Suppressor macrophage treated with lipopolysaccharide for 4 hours (primary cell): ENCODE data around the gene TBC1D7.

Source experiments
- DNase-seq: peaks from one replicate; pipeline ENCODE4 v3.0.0-alpha.2; 2020

TBC1D7 gene

DNA sequence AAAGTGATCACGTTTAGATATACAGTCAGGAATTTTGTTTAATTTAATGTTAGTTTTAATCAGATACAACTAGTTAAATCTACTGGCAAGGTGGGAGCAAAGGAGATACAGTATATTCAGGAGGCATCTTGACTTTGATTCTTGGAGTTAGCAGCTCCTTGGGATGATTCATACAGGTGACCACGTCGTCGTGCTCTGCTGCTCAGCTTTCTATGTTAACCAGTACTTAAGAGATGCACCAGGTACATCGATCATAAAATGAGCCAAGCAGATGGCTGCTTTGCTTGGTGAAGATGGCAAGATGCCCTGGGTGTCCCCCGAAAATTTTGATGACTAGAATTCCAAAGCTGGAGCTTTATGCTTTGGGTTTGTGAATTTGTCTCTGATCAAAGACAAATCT is 64.7 kb downstream of the TBC1D7 start:
- DNase-seq, result no peak

DNA sequence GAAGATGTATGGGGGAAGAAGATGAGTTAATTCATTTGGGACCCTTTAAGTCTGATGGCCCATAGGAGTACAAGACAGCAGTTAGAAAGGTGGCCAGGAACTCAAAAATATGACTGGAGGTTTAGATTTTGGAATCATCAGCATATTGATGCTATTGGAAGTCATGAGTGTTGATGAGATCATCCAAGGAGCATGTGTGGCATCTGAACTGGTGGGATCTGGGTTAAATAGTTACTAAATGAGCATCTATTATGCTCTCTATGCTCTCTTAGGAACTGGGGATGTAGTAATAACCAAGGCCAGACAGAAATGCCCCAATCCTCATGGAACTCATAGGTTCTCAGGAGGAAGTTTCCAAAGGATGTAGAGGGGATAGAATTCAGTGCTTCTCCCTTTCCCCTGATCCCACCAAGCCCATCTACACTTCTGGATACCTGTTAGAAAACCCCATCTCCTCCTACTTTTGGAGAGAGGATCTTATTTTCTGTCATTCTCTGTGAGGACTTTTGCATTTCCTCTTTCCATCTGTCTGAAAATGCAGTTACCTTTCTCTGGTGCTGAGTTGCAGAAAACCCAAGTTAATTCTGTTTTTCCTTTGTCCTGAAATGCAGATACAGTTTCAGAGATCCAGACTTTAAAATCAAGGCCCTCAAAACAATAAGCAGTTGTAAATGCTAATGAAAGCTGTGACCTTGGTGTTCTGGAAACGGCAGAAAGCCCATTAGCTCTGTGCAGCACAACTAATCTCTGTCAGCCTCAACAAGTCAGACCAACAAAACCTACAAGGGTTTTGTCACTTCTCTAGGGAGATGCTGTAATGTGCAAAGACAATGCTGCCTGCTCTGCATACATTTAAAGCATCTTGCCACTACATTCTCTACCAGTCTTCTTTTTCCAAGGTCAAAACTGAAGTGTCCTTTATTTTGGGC is 65.8 kb downstream of the TBC1D7 start:
- no peak for DNase-seq

DNA sequence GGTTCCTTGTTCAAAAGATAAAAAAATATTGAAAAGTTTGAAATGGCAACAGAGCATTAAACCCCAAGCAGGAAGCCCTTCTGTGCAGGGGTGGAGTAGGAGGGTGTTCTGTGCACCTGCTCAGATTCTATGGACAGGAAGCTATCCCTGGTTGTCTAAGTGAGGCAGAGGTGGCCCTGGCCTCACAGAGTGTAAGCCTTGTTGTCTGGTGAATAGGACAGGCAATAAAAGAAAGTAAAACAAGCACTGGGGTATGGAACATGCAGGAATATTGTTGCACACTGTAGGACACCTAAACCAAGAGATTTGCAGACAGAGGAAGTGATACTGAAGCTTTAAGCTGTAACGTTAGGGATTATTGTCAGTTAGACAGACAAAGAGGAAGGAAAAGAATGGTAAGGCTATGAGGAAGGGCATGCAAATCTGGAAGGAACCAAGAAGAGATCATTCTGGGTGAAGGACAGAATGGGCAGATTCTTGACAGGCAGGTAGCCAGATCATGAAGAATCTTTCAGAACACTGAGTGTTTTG is 66.8 kb downstream of the TBC1D7 start:
- DNase-seq, result peak; percentile 72

DNA sequence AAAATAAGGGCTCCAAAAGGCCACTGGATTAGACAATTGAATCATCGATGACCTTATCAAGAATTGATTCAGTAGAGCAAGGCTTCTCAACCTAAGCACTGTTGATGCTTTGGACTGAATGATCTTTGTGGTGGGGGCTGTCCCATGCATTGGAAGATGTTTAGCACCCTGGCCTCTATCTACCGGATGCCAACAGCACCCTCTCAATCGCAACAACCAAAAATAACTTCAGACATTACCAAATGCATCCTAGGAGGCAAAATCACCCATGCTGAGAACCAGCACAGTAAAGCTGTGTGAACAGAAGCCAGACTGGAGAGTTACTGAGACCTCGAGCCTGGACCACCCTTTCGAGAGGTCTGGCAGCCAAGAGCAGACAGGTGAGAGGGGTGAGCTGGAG is 67.5 kb downstream of the TBC1D7 start:
- no peak for DNase-seq

DNA sequence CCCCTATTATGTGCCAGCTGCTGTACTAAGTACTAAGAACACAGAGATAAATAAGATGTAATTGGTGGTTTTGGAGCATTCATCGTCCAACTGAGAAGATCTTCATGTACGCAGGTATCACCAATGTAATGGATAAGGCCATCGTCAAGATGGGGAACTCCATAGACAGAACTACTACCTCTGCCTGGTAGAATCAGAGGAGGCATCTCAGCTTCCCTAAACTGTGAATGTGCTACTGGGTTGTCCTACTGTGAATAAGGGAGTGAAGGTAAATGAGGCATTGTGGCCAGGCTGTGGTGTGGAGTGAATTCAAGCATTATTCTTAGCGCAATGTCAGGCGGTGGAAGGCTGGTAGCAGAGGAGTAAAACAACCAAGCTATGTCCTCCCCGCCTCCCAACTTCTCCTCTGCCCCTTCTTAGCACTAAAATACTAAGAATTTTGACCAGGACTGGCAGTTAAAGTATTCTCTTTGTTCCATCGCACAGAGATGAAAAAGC is 68.2 kb downstream of the TBC1D7 start:
- no peak for DNase-seq

DNA sequence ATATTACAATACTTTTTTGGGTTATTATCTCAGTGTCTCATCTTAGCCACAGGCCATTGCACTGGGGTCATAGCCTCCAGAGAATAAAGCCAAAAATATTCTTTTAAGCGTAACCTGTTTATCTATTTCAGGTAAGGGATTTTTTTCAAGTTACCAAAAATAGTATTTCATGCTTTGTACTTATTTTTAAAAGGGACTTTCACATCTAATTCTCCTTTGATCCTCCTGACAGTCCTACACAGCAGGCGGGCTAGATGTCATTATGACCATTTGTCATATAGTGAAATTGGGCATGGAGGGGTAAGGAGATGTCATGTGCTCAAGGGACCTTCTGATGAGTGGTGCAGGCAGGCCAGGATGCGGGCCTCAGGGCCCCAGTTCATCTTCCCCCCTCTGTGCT is 68.9 kb downstream of the TBC1D7 start:
- DNase-seq, result no peak

DNA sequence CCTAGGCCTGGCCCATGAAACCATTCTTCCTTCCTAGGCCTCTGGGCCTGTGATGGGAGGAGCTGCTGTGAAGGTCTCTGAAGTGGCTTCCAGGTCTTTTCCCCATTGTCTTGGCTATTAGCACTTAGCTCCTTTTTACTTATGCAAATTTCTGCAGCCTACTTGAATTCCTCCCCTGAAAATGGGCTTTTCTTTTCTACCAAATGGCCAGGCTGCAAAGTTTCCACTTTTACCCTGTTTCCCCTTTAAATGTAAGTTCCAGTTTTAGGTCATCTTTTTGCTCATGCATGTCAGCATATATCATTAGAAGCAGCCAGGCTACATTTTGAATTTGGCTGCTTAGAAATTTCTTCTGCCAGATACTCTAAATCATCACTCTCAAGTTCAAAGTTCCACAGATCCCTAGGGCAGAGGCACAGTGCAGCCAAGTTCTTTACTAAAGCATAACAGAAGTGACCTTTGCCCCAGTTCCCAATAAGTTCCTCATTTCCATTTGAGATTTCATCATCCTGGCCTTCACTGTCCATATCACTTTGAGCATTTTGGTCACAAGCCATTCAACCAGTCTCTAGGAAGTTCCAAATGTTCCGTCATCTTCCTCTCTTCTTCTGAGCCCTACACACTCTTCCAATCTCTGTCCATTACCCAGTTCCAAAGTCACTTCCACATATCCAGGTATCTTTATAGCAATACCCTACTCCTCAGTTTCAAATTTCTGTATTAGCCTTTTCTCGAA is 71.9 kb downstream of the TBC1D7 start:
- peak; percentile 83 for DNase-seq
